ENCODE data around the gene ATOX1.

ATOX1 gene

GRCh38 chr5:151770383-151771258, 12.2 kb upstream of the ATOX1 start:
- no peak for DNase-seq (ENCODE audit: low read depth)

- no peak for DNase-seq (ENCODE audit: low read depth)
Observed at GRCh38 chr5:151766975-151767374, 8.5 kb upstream of the ATOX1 start.

GRCh38 chr5:151764801-151765200, 6.4 kb upstream of the ATOX1 start:
- DNase-seq (ENCODE audit: low read depth), result no peak

- DNase-seq (ENCODE audit: low read depth), result no peak
Observed at GRCh38 chr5:151758141-151758429, 346 bp downstream of the ATOX1 start.

- DNase-seq (ENCODE audit: low read depth), result peak; percentile 11
Observed at GRCh38 chr5:151757233-151758140, 944 bp downstream of the ATOX1 start.

GRCh38 chr5:151755383-151755782, 3.0 kb downstream of the ATOX1 start:
- DNase-seq (ENCODE audit: low read depth), result no peak

- DNase-seq (ENCODE audit: low read depth), result no peak
Observed at GRCh38 chr5:151751593-151751992, 6.8 kb downstream of the ATOX1 start.

GRCh38 chr5:151751091-151751490, 7.3 kb downstream of the ATOX1 start:
- no peak for DNase-seq (ENCODE audit: low read depth)

GRCh38 chr5:151750121-151750520, 8.3 kb downstream of the ATOX1 start:
- no peak for DNase-seq (ENCODE audit: low read depth)

- DNase-seq (ENCODE audit: low read depth), result peak; percentile 3
Observed at GRCh38 chr5:151745071-151745705, 13.2 kb downstream of the ATOX1 start.

GRCh38 chr5:151743530-151743929, 14.9 kb downstream of the ATOX1 start:
- DNase-seq (ENCODE audit: low read depth), result no peak

- DNase-seq (ENCODE audit: low read depth), result no peak
Observed at GRCh38 chr5:151742870-151743294, 15.5 kb downstream of the ATOX1 start.

- no peak for DNase-seq (ENCODE audit: low read depth)
Observed at GRCh38 chr5:151741678-151742423, 16.6 kb downstream of the ATOX1 start.

GRCh38 chr5:151740958-151741373, 17.5 kb downstream of the ATOX1 start:
- no peak for DNase-seq (ENCODE audit: low read depth)

- DNase-seq (ENCODE audit: low read depth), result peak; percentile 17
Observed at GRCh38 chr5:151740336-151740942, 18.0 kb downstream of the ATOX1 start.

GRCh38 chr5:151739939-151740335, 18.5 kb downstream of the ATOX1 start:
- no peak for DNase-seq (ENCODE audit: low read depth)

GRCh38 chr5:151739395-151739794, 19.0 kb downstream of the ATOX1 start:
- no peak for DNase-seq (ENCODE audit: low read depth)

- DNase-seq (ENCODE audit: low read depth), result no peak
Observed at GRCh38 chr5:151738125-151738848, 20.1 kb downstream of the ATOX1 start.

GRCh38 chr5:151737431-151737830, 21.0 kb downstream of the ATOX1 start:
- DNase-seq (ENCODE audit: low read depth), result no peak

GRCh38 chr5:151735646-151736045, 22.8 kb downstream of the ATOX1 start:
- DNase-seq (ENCODE audit: low read depth), result no peak

GRCh38 chr5:151734064-151734408, 24.4 kb downstream of the ATOX1 start:
- no peak for DNase-seq (ENCODE audit: low read depth)

Data from activated T-helper 9 cell treated with anti-CD3 and anti-CD28 coated beads, Interleukin-2, amount 50 U/mL, for 16 hours (primary cell).